Kidney (tissue), 14 donors: Measurements from ENCODE around the gene COLEC12. TPM values are rescaled to one million over a fixed set of nuclear protein-coding genes. Genes with fewer than 3 reads are reported as not detected.

Experiments
- DNase-seq, 5 donors: peaks; one replicate each; pipeline ENCODE4 v3.0.0-alpha.2; 2013 to 2020
- FAIRE-seq: peaks from 2 replicates; lab custom pipeline; 2012; peaks lifted over from hg19 to GRCh38; lab: Jason Lieb, UNC
- H3K27ac ChIP-seq, 2 donors: one replicate each; pipeline ENCODE4 v1.7.0; 2013; ENCODE audit warnings: low read depth in 2 of 2, low read length in 2 of 2, inconsistent platforms in 1 of 2
- H3K27me3 ChIP-seq: one replicate; pipeline ENCODE4 v1.7.1; 2013; ENCODE audit warnings: low read length, inconsistent platforms; ENCODE audit not compliant: control insufficient read depth, insufficient read depth
- H3K36me3 ChIP-seq, 3 donors: one replicate each; pipeline versions ENCODE4 v1.7.0 to v1.7.1; 2013; ENCODE audit warnings: low read length in 3 of 3, control low read depth in 1 of 3, inconsistent platforms in 1 of 3; ENCODE audit not compliant: insufficient read depth in 3 of 3, control insufficient read depth in 2 of 3
- H3K4me1 ChIP-seq, 3 donors: one replicate each; pipeline versions ENCODE4 v1.7.0 to v1.7.1; 2013; ENCODE audit warnings: low read length in 3 of 3, inconsistent platforms in 1 of 3, low read depth in 1 of 3; ENCODE audit not compliant: control insufficient read depth in 2 of 3, insufficient read depth in 2 of 3
- H3K4me3 ChIP-seq, 3 donors: one replicate each; pipeline versions ENCODE4 v1.7.0 to v1.8.1; 2013; ENCODE audit warnings: low read length in 3 of 3, control low read depth in 1 of 3, inconsistent platforms in 1 of 3
- H3K9ac ChIP-seq, 3 donors: one replicate each; pipeline versions ENCODE4 v1.7.0 to v1.7.1; 2013; ENCODE audit warnings: low read length in 3 of 3, control low read depth in 1 of 3, inconsistent platforms in 1 of 3
- H3K9me3 ChIP-seq, 3 donors: one replicate each; pipeline versions ENCODE4 v1.7.0 to v1.7.1; 2013; ENCODE audit warnings: low read length in 3 of 3, control low read depth in 1 of 3, inconsistent platforms in 1 of 3; ENCODE audit not compliant: control insufficient read depth in 2 of 3, insufficient read depth in 1 of 3
- CTCF ChIP-seq: IDR thresholded peaks from 3 replicates; pipeline ENCODE4 v1.5.1; 2012; ENCODE audit warnings: mild to moderate bottlenecking, moderate library complexity, borderline replicate concordance; ENCODE audit not compliant: insufficient read depth; ENCODE audit errors: extremely low read depth
- intact Hi-C: fragments of 100-400 bp; cut with DNase I; formaldehyde crosslinking; loops from one replicate; pipeline ENCODE4 v1.11.1; 2022
- polyA plus RNA-seq: library from polyadenylated mRNA; stranded (reverse); fragments of 350-450 nt; fragmentation: Illumina TruSeq; extraction: RNeasy Lipid Tissue Mini Kit (QIAGEN cat#74804); gene quantifications from one replicate; pipeline ENCODE4 v1.2.3, GENCODE V29; 2014; ENCODE audit warnings: low read depth, low replicate concordance; ENCODE audit not compliant: insufficient read depth
- total RNA-seq: library from RNA; stranded (reverse); fragmentation: NEBNext Ultra II Directional; extraction: Animal tissue kit (Norgen Biotek cat#: 25700); gene quantifications from one replicate; pipeline ENCODE4 v1.2.1, GENCODE V29; 2021
- donor health status: control.
- donor health status: control.
- donor health status: control.
- donor health status: control.
- donor health status: control.
- donor health status: DM: yes; HTN: yes; CAD: no.
- donor health status: Normal renal cell carcinoma (clear cell type).

The COLEC12 gene
- total and polyA plus RNA-seq, 2 donors from 2014 or later: 1.3 to 7.4 TPM

GRCh38 chr18:323253-323622 is 177.3 kb downstream of the COLEC12 start:
- no peaks in the 10 kb centered on the region for H3K36me3 ChIP-seq
- TF ChIP-seq CTCF: no peak
- H3K4me3 ChIP-seq: no peak overlapping the region
- no peak overlapping the region for H3K27ac ChIP-seq
- no peaks in the 10 kb centered on the region for H3K27me3 ChIP-seq
- DNase-seq (no peak), FAIRE-seq (no peak)
- H3K9me3 ChIP-seq: no peaks in the 10 kb centered on the region
- peaks cover 0 to 2% (median 0%) of the 10 kb centered on the region in 3 donors for H3K4me1 ChIP-seq
- intact Hi-C loops: no loop called here
- no peak overlapping the region for H3K9ac ChIP-seq

GRCh38 chr18:321865-322467 is 178.5 kb downstream of the COLEC12 start:
- Histone ChIP-seq H3K27ac (no peak overlapping the region), H3K9ac (no peak overlapping the region), H3K36me3 (no peaks in the 10 kb centered on the region), H3K27me3 (no peaks in the 10 kb centered on the region), H3K4me1 (peaks cover 0 to 2% (median 0%) of the 10 kb centered on the region in 3 donors), H3K4me3 (no peak overlapping the region), H3K9me3 (no peaks in the 10 kb centered on the region)
- FAIRE-seq: no peak
- TF ChIP-seq CTCF: no peak
- DNase-seq: no peak
- intact Hi-C loops: no loop called here

GRCh38 chr18:320155-320554 is 180.3 kb downstream of the COLEC12 start:
- Histone ChIP-seq H3K9me3 (no peaks in the 10 kb centered on the region), H3K27ac (no peak overlapping the region), H3K27me3 (no peaks in the 10 kb centered on the region), H3K36me3 (no peaks in the 10 kb centered on the region), H3K4me3 (no peak overlapping the region), H3K4me1 (peaks cover 0 to 2% (median 0%) of the 10 kb centered on the region in 3 donors), H3K9ac (no peak overlapping the region)
- no peak for FAIRE-seq
- no peak for DNase-seq
- intact Hi-C loops: no loop called here
- no peak for TF ChIP-seq CTCF

- Histone ChIP-seq H3K4me1 (peaks cover 0 to 2% (median 0%) of the 10 kb centered on the region in 3 donors), H3K27ac (no peak overlapping the region), H3K9ac (no peak overlapping the region), H3K4me3 (no peak overlapping the region), H3K9me3 (no peaks in the 10 kb centered on the region), H3K36me3 (no peaks in the 10 kb centered on the region), H3K27me3 (no peaks in the 10 kb centered on the region)
- DNase-seq: no peak
- intact Hi-C loops: no loop called here
- FAIRE-seq: no peak
- TF ChIP-seq CTCF: no peak
These were observed 180.8 kb downstream of the COLEC12 start for GRCh38 chr18:319720-320119.
